K562 (cell line): ENCODE measurements around the gene OR6V1. TPM values are rescaled to one million over a fixed set of nuclear protein-coding genes. Genes with fewer than 3 reads are reported as not detected.

Source experiments
- HDAC3 ChIP-seq: fragments of 450-650 bp; IDR thresholded peaks from 2 replicates; pipeline ENCODE4 v1.6.1; 2018; ENCODE audit warnings: borderline replicate concordance, mild to moderate bottlenecking, moderate library complexity; ENCODE audit not compliant: partially characterized antibody
- HMG20A ChIP-seq: fragments of 450-650 bp; formaldehyde crosslinking; conservative IDR thresholded peaks from 2 replicates; pipeline ENCODE4 v1.4.0; 2020; ENCODE audit warnings: mild to moderate bottlenecking, mixed read lengths
- LARP7 ChIP-seq: fragments of 450-650 bp; IDR thresholded peaks from 2 replicates; pipeline ENCODE4 v1.6.1; 2016
- MCM5 ChIP-seq: fragments of 450-650 bp; IDR thresholded peaks from 2 replicates; pipeline ENCODE4 v1.6.1; 2016; ENCODE audit warnings: low read depth
- NFRKB ChIP-seq: fragments of 450-650 bp; IDR thresholded peaks from 2 replicates; pipeline ENCODE4 v1.6.1; 2016; ENCODE audit warnings: low read depth
- SLC30A9 ChIP-seq: fragments of 250-450 bp; sonication (Bioruptor Pico); IDR thresholded peaks from 2 replicates; pipeline ENCODE4 v1.8.0; 2022; ENCODE audit warnings: mild to moderate bottlenecking, moderate library complexity
- SRSF3 ChIP-seq: fragments of 200-400 bp; formaldehyde crosslinking; IDR thresholded peaks from 2 replicates; pipeline ENCODE4 v1.6.1; 2016; ENCODE audit warnings: mild to moderate bottlenecking, low read length, moderate library complexity; ENCODE audit not compliant: insufficient read depth
- ZNF253 ChIP-seq: fragments of 250-450 bp; sonication (Bioruptor Pico); conservative IDR thresholded peaks from 2 replicates; pipeline ENCODE4 v1.6.1; 2021; ENCODE audit warnings: mild to moderate bottlenecking
- ZNF282 ChIP-seq: sonication (generic); formaldehyde crosslinking; IDR thresholded peaks from 2 replicates; pipeline ENCODE4 v1.8.1; 2023; ENCODE audit warnings: missing genetic modification reagents
- ZNF324 ChIP-seq: fragments of 250-450 bp; sonication (Bioruptor Pico); IDR thresholded peaks from 2 replicates; pipeline ENCODE4 v1.4.0; 2020; ENCODE audit warnings: mild to moderate bottlenecking
- ZNF696 ChIP-seq: fragments of 250-450 bp; sonication (Bioruptor Pico); conservative IDR thresholded peaks from 2 replicates; pipeline ENCODE4 v1.4.0; 2020; ENCODE audit warnings: mild to moderate bottlenecking, moderate library complexity
- ZNF77 ChIP-seq: fragments of 250-450 bp; sonication (Bioruptor Pico); IDR thresholded peaks from 2 replicates; pipeline ENCODE4 v1.5.0; 2020
- polyA plus RNA-seq, 8 experiments: library from polyadenylated mRNA; depleted of rRNA in 4 of 8; stranded (reverse) in 5 of 8; unstranded in 3 of 8; fragments of >200 nt; fragmentation: Nextera tagmentation in 2 of 8; fragmentation: Illumina TruSeq in 1 of 8; extraction: Ambion mirVana in 2 of 8; extraction: Trizol in 1 of 8; gene quantifications; 2 replicates each; pipeline versions ENCODE4 v1.2.1 to v1.2.3, GENCODE V29; 2011 to 2014; ENCODE audit warnings: inconsistent platforms in 1 of 8, missing spikeins in 1 of 8
- total RNA-seq, 7 experiments: library from RNA; depleted of rRNA in 6 of 7; stranded (reverse); fragments of >200 nt in 6 of 7; fragmentation: Illumina TruSeq in 2 of 7; extraction: Trizol in 2 of 7; gene quantifications; 2 replicates each; pipeline versions ENCODE4 v1.2.1 to v1.2.3, GENCODE V29; 2011 to 2021; ENCODE audit warnings: low replicate concordance in 1 of 7
- TF ChIP-seq, protein P1 (sequence below): fragments of 450-650 bp; formaldehyde crosslinking; IDR thresholded peaks from 2 replicates; pipeline ENCODE4 v1.4.0; 2020; ENCODE audit warnings: mild to moderate bottlenecking, moderate library complexity

OR6V1 gene
- total and polyA plus RNA-seq, 9 of the 15 experiments (the other 6 are each of a cell fraction or from before 2014, with no cell fraction given) = not detected

GRCh38 chr7:143042159-143042789, 9.9 kb upstream of the OR6V1 start (continued):
- TF ChIP-seq SLC30A9 (CRISPR knock-in tag) (no peak), ZNF696 (CRISPR knock-in tag) (no peak), ZNF77 (CRISPR knock-in tag) (no peak), NFRKB (no peak), HDAC3 (no peak), HMG20A (CRISPR knock-in tag) (no peak), LARP7 (no peak), ZNF282 (CRISPR knock-in tag) (no peak), ZNF253 (CRISPR knock-in tag) (no peak), MCM5 (no peak), SRSF3 (no peak), ZNF324 (CRISPR knock-in tag) (no peak)
- TF ChIP-seq, protein P1, sequence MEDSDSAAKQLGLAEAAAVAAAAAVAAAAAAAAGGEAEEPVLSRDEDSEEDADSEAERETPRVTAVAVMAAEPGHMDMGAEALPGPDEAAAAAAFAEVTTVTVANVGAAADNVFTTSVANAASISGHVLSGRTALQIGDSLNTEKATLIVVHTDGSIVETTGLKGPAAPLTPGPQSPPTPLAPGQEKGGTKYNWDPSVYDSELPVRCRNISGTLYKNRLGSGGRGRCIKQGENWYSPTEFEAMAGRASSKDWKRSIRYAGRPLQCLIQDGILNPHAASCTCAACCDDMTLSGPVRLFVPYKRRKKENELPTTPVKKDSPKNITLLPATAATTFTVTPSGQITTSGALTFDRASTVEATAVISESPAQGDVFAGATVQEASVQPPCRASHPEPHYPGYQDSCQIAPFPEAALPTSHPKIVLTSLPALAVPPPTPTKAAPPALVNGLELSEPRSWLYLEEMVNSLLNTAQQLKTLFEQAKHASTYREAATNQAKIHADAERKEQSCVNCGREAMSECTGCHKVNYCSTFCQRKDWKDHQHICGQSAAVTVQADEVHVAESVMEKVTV (CRISPR knock-in tag) = no peak
